Colonic mucosa (tissue), 4 donors: Measurements from ENCODE around the gene SUSD2. TPM values are rescaled to one million over a fixed set of nuclear protein-coding genes. Genes with fewer than 3 reads are reported as not detected.

Experiments used
- DNase-seq: peaks from one replicate; pipeline ENCODE4 v3.0.0-alpha.2; 2020
- H3K27ac ChIP-seq: fragments of 200-600 bp; one replicate; pipeline ENCODE4 v1.8.0; 2021
- H3K27me3 ChIP-seq: fragments of 200-600 bp; one replicate; pipeline ENCODE4 v1.8.0; 2021
- H3K36me3 ChIP-seq: fragments of 200-600 bp; one replicate; pipeline ENCODE4 v1.8.0; 2021
- H3K4me1 ChIP-seq: fragments of 200-600 bp; one replicate; pipeline ENCODE4 v1.8.0; 2021; ENCODE audit warnings: mild to moderate bottlenecking
- H3K4me3 ChIP-seq: fragments of 200-600 bp; one replicate; pipeline ENCODE4 v1.8.0; 2021
- H3K9ac ChIP-seq, 2 donors: one replicate each; pipeline ENCODE4 v1.7.0; 2013; ENCODE audit warnings: control low read depth in 2 of 2, low read depth in 2 of 2, low read length in 2 of 2
- H3K9me3 ChIP-seq: fragments of 200-600 bp; one replicate; pipeline ENCODE4 v1.8.0; 2021
- CTCF ChIP-seq: fragments of 200-600 bp; IDR thresholded peaks from one replicate; pipeline ENCODE4 v1.8.0; 2022; ENCODE audit warnings: antibody characterized with exemption, mild to moderate bottlenecking
- intact Hi-C: fragments of 100-400 bp; cut with DNase I; formaldehyde crosslinking; loops from one replicate; pipeline ENCODE4 v1.14.1; 2022
- total RNA-seq, 2 donors: library from RNA; stranded (reverse); fragmentation: NEBNext Ultra II Directional in 1 of 2; extraction: Animal tissue kit (Norgen Biotek cat#: 25700) in 1 of 2; gene quantifications; one replicate each; pipeline ENCODE4 v1.2.1, GENCODE V29; 2021
- donor health status: healthy.
- donor health status: DM: no; HTN: no; CAD: no.
- donor health status: DM: no; HTN: no; CAD: no.

Gene SUSD2
- total RNA-seq, 2 donors from 2014 or later = 1.2 to 2.4 TPM

DNA sequence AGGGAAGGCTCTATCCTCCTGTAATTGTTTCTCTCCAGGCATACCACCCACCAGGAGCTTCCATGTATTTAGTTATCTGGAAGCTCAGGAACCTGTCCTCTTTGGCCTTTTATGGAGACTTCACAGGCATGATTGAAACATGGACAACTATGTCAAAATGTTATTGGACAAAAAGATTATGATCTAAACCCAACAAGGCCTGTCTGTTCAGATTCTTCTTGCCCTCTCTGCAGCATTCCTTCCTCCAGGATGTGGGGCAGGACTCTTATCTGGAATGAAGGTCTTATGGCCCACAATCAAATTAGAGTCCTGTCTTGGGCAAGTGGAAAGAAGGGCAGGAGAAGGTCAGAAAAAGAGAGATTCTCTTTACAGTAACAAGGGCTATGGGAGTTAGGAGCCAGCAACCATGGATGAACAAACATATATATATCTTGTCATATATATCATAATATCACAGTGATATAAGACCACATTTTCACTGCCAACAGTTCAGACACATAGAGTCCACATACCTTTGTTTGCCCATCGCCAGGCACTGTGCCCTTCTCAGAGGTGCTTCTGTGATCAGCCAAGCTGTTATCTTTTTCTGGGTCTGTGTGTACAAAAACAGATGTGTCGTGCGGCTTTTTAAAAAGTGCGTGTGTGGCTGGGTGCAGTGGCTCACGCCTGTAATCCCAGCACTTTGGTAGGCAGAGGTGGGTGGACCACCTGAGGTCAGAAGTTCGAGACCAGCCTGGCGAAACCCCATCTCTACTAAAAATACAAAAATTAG, 42.5 kb upstream of the SUSD2 start:
- no peaks in the 10 kb centered on the region for H3K36me3 ChIP-seq
- H3K9ac ChIP-seq = no peak overlapping the region
- H3K27ac ChIP-seq = no peak overlapping the region
- no peaks in the 10 kb centered on the region for H3K27me3 ChIP-seq
- DNase-seq = no peak
- H3K4me3 ChIP-seq = no peak overlapping the region
- H3K4me1 ChIP-seq = peaks cover 5% of the 10 kb centered on the region
- intact Hi-C loops = no loop called here
- no peaks in the 10 kb centered on the region for H3K9me3 ChIP-seq
- TF ChIP-seq CTCF = no peak

DNA sequence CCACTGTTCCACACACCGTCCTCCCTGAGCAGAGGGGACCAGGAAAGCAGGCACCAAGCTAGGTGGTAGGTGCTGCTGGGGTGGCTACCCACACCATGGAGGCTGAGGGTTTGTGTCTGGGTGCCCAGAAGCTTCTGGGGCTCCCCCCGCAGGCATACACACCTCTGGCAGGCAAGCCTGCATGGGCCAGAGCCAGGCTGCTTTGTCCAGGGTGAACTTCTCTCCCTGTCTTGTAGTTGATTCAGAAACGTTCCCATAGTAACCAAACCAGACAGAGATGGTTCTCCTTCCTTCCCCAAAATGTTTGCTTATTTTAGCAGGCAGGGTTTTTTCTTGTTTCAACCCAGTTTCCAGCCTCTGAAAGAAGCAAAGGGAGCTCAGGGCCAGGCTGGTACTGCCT, 40.9 kb upstream of the SUSD2 start:
- no peaks in the 10 kb centered on the region for H3K36me3 ChIP-seq
- H3K9me3 ChIP-seq = no peaks in the 10 kb centered on the region
- no peak overlapping the region for H3K4me3 ChIP-seq
- peaks cover 6% of the 10 kb centered on the region for H3K4me1 ChIP-seq
- no peaks in the 10 kb centered on the region for H3K27me3 ChIP-seq
- TF ChIP-seq CTCF = no peak
- no peak for DNase-seq
- intact Hi-C loops = no loop called here
- H3K9ac ChIP-seq = no peak overlapping the region
- H3K27ac ChIP-seq = no peak overlapping the region

DNA sequence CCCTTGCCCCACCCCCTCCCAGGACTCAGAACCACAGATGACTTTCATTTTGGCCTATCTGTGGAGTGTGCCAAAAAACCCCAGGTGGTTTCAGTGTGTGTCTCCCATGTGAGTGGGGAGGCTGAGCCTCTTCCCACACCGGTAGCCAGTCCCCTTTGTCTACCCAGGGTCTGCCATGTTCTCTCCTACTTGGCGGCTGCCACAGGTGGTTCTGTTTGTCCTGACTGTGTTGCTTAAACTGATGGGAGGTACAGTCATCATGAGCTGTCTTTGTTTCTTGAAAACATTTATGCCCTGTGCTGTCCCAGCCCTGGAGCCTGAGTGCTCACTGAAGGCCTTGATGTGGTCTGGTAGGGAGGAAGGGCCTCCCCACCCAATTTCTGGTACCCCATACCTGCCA, 39.7 kb upstream of the SUSD2 start:
- TF ChIP-seq CTCF = no peak
- Histone ChIP-seq H3K9ac (no peak overlapping the region), H3K9me3 (no peaks in the 10 kb centered on the region), H3K27ac (no peak overlapping the region), H3K36me3 (no peaks in the 10 kb centered on the region), H3K27me3 (no peaks in the 10 kb centered on the region), H3K4me3 (no peak overlapping the region), H3K4me1 (peaks cover 17% of the 10 kb centered on the region)
- intact Hi-C loops = no loop called here
- no peak for DNase-seq

DNA sequence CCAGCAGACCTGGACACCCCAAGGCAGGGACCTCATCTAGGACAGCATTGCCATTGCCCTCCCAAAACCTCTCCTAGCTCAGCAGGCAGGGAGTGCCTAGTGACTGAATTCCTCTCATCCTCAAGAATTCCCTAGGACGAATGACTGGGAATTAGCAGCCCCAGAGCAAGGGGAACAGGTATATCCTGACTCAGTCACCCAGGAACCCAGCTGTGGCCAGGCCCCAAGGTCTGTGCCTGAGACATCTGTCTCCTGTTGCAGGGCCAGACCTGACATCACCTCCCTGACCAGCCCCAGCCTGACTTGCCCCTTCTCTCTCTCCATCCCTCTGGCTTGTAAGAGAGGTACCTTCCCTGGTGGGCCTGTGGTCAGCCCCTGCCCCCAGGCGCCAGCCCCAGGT, 39.0 kb upstream of the SUSD2 start:
- peaks cover 21% of the 10 kb centered on the region for H3K4me1 ChIP-seq
- H3K27ac ChIP-seq = no peak overlapping the region
- TF ChIP-seq CTCF = no peak
- no peaks in the 10 kb centered on the region for H3K36me3 ChIP-seq
- no peaks in the 10 kb centered on the region for H3K27me3 ChIP-seq
- no peak overlapping the region for H3K9ac ChIP-seq
- no peaks in the 10 kb centered on the region for H3K9me3 ChIP-seq
- DNase-seq = no peak
- intact Hi-C loops = no loop called here
- H3K4me3 ChIP-seq = no peak overlapping the region

GRCh38 chr22:24142831-24143230, 38.5 kb upstream of the SUSD2 start:
- Histone ChIP-seq H3K4me3 (no peak overlapping the region), H3K4me1 (peaks cover 25% of the 10 kb centered on the region), H3K27me3 (no peaks in the 10 kb centered on the region), H3K9ac (no peak overlapping the region), H3K27ac (no peak overlapping the region), H3K9me3 (no peaks in the 10 kb centered on the region), H3K36me3 (no peaks in the 10 kb centered on the region)
- no peak for DNase-seq
- intact Hi-C loops = no loop called here
- TF ChIP-seq CTCF = no peak
